ENCODE results near the gene MIAT. TPM values are rescaled to one million over a fixed set of nuclear protein-coding genes. Genes with fewer than 3 reads are reported as not detected.

MIAT gene
- total RNA-seq, 1 donor from 2014 or later, result 1.4 TPM

DNA sequence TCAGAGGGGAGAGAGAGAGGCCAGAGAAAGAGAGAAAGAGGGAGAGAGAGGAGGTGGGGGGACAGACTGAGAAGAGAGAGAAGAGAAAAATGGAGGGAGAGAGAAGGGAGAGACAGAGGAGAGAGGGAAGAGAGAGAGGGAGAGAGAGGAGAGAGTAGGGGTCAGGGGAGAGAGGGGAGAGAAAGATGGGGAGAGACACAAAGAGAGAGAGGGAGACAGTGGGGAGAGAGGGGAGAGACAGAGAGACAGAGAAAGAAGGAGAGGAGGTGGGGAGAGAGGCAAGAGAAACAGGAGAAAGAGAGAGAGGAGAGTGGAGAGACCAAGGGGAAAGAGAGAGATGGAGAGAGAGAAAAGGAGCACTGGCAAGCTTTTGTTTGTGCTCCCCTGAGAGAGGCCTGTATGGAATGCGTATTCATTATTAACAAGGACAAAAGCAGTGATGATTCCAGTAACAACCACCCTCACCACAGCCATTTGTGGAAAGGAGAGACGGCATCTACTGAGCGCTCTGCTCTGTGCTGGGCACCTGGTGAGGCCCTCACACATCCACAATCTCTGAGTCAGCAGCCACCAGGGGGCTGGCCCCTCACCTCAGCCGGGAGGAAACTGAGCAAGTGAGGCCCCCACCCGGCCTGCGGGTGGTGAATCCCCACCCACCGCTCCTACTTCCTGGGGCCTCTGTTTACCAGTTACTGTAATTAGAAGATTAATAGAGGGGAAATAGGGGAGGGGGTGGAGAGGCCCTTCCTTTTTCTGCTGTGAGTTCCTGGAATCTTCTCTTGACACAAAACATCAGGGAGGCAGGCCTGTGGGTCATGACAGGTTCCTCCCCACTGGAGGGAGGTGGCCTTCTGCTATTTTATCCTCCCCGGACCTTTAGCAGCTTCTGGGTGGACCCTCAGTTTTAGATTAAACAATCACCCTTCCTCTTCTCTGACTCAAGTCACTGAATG is 14.6 kb upstream of the MIAT start:
- Mint-ChIP-seq H3K9me3 (ENCODE audit: low read depth) (no peaks in the 10 kb centered on the region), H3K4me1 (ENCODE audit: low read depth) (peaks cover 30% of the 10 kb centered on the region), H3K4me3 (ENCODE audit: low read depth) (no peak overlapping the region), H3K36me3 (ENCODE audit: insufficient read depth) (no peaks in the 10 kb centered on the region), H3K27ac (peak overlapping the region; percentile 10), H3K27me3 (peaks cover 49% of the 10 kb centered on the region)
- TF ChIP-seq, protein P1, sequence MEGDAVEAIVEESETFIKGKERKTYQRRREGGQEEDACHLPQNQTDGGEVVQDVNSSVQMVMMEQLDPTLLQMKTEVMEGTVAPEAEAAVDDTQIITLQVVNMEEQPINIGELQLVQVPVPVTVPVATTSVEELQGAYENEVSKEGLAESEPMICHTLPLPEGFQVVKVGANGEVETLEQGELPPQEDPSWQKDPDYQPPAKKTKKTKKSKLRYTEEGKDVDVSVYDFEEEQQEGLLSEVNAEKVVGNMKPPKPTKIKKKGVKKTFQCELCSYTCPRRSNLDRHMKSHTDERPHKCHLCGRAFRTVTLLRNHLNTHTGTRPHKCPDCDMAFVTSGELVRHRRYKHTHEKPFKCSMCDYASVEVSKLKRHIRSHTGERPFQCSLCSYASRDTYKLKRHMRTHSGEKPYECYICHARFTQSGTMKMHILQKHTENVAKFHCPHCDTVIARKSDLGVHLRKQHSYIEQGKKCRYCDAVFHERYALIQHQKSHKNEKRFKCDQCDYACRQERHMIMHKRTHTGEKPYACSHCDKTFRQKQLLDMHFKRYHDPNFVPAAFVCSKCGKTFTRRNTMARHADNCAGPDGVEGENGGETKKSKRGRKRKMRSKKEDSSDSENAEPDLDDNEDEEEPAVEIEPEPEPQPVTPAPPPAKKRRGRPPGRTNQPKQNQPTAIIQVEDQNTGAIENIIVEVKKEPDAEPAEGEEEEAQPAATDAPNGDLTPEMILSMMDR (IDR thresholded peaks at IDR 0.05; ENCODE audit: unreplicated experiment), result peak; percentile 13
- no peak for DNase-seq (ENCODE audit: low spot score, unreplicated experiment)

DNA sequence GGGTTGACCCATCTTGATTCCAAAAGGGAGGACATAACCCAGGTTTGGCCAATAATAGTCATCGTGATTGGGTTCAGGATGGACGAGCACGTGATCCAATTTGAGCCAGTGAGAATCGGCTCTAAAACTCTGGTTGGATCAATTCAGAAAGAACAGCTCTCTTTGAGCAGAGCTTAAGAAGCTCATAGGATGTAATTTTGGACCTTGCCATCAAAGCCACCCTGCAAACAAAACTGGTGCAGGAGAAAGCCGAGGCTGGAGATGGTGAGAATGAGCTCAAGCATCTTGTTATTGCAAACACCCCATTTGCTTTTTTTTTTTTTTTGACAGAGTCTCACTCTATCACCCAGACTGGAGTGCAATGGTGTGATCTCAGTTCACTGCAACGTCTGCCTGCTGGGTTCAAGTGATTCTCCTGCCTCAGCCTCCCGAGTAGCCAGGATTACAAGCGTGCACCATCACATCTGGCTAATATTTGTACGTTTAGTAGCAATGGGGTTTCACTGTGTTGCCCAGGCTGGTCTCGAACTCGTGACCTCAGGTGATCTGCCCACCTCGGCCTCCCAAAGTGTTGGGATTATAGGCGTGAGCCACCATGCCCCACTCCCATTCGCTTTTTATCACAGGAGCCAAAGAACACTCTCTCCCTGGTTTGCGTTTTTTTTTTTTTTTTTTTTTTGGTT is 13.8 kb upstream of the MIAT start:
- H3K4me1 Mint-ChIP-seq (ENCODE audit: low read depth), result peaks cover 32% of the 10 kb centered on the region
- H3K4me3 Mint-ChIP-seq (ENCODE audit: low read depth), result no peak overlapping the region
- peaks cover 52% of the 10 kb centered on the region for H3K27me3 Mint-ChIP-seq
- no peak overlapping the region for H3K27ac Mint-ChIP-seq
- H3K36me3 Mint-ChIP-seq (ENCODE audit: insufficient read depth), result no peaks in the 10 kb centered on the region
- TF ChIP-seq, protein P1 (IDR thresholded peaks at IDR 0.05; ENCODE audit: unreplicated experiment), result no peak
- H3K9me3 Mint-ChIP-seq (ENCODE audit: low read depth), result no peaks in the 10 kb centered on the region
- DNase-seq (ENCODE audit: low spot score, unreplicated experiment), result no peak

- peaks cover 25% of the 10 kb centered on the region for H3K4me1 Mint-ChIP-seq (ENCODE audit: low read depth)
- H3K27me3 Mint-ChIP-seq, result peaks cover 69% of the 10 kb centered on the region
- H3K4me3 Mint-ChIP-seq (ENCODE audit: low read depth), result no peak overlapping the region
- no peak for DNase-seq (ENCODE audit: low spot score, unreplicated experiment)
- no peak overlapping the region for H3K27ac Mint-ChIP-seq
- no peaks in the 10 kb centered on the region for H3K36me3 Mint-ChIP-seq (ENCODE audit: insufficient read depth)
- H3K9me3 Mint-ChIP-seq (ENCODE audit: low read depth), result no peaks in the 10 kb centered on the region
- TF ChIP-seq, protein P1 (IDR thresholded peaks at IDR 0.05; ENCODE audit: unreplicated experiment), result no peak
Observed at GRCh38 chr22:26646158-26646557, 11.2 kb upstream of the MIAT start.

DNA sequence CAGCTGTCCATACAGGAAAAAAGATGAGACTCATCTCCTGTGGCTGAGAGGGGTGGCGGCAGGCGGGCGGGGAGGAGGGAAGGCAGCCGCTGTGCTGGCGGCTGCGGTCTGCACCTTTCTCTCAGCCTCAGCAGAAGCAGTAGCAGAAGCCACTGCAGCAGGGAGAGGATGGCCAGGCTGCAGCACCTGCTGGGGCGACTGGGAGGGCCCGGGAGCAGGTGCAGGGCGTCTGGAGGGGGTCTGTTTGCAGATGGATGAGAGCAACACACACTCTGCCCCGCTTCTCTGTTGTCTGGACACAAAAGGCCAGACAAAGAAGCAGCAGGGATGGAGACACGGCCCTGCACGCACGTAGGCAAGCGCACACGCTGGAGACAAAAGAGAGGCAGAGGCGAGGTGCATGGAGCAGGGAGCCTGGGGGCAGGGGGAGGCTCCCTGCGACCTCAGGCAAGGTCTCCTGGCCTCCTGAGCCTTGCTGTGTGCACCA is 9.3 kb upstream of the MIAT start:
- no peaks in the 10 kb centered on the region for H3K9me3 Mint-ChIP-seq (ENCODE audit: low read depth)
- peaks cover 80% of the 10 kb centered on the region for H3K27me3 Mint-ChIP-seq
- H3K4me3 Mint-ChIP-seq (ENCODE audit: low read depth), result no peak overlapping the region
- TF ChIP-seq, protein P1 (IDR thresholded peaks at IDR 0.05; ENCODE audit: unreplicated experiment), result no peak
- no peak for DNase-seq (ENCODE audit: low spot score, unreplicated experiment)
- H3K4me1 Mint-ChIP-seq (ENCODE audit: low read depth), result peaks cover 8% of the 10 kb centered on the region
- H3K27ac Mint-ChIP-seq, result no peak overlapping the region
- no peaks in the 10 kb centered on the region for H3K36me3 Mint-ChIP-seq (ENCODE audit: insufficient read depth)
